GM21576 (cell line): ENCODE measurements around the gene PELI2.

Experiments
- ATAC-seq: cut with Tn5 transposase; IDR thresholded peaks from one replicate; pipeline ENCODE4 v1.9.1; 2021; ENCODE audit warnings: mild to moderate bottlenecking, moderate library complexity; ENCODE audit not compliant: unreplicated experiment

The PELI2 gene

GRCh38 chr14:56284641-56285040, 166.4 kb downstream of the PELI2 start:
- no peak for ATAC-seq

- ATAC-seq = no peak
Observed at GRCh38 chr14:56289155-56289554, 170.9 kb downstream of the PELI2 start.

GRCh38 chr14:56290195-56290594, 172.0 kb downstream of the PELI2 start:
- ATAC-seq = no peak

GRCh38 chr14:56292970-56293369, 174.8 kb downstream of the PELI2 start:
- no peak for ATAC-seq

- ATAC-seq = no peak
Observed at GRCh38 chr14:56293506-56293905, 175.3 kb downstream of the PELI2 start.

GRCh38 chr14:56294128-56294527, 175.9 kb downstream of the PELI2 start:
- ATAC-seq = no peak

- ATAC-seq = no peak
Observed at GRCh38 chr14:56295743-56296142, 177.5 kb downstream of the PELI2 start.

GRCh38 chr14:56297449-56297848, 179.2 kb downstream of the PELI2 start:
- ATAC-seq = no peak

GRCh38 chr14:56299306-56299984, 181.2 kb downstream of the PELI2 start:
- no peak for ATAC-seq

GRCh38 chr14:56300495-56300894, 182.3 kb downstream of the PELI2 start:
- ATAC-seq = no peak

GRCh38 chr14:56304456-56304855, 186.2 kb downstream of the PELI2 start:
- no peak for ATAC-seq

GRCh38 chr14:56309198-56309597, 191.0 kb downstream of the PELI2 start:
- no peak for ATAC-seq

- ATAC-seq = no peak
Observed at GRCh38 chr14:56310643-56311042, 192.4 kb downstream of the PELI2 start.

- ATAC-seq = no peak
Observed at GRCh38 chr14:56313789-56314188, 195.6 kb downstream of the PELI2 start.

GRCh38 chr14:56318393-56319115, 200.3 kb downstream of the PELI2 start:
- ATAC-seq = no peak

- ATAC-seq = no peak
Observed at GRCh38 chr14:56321861-56322260, 203.7 kb downstream of the PELI2 start.

- no peak for ATAC-seq
Observed at GRCh38 chr14:56322531-56322930, 204.3 kb downstream of the PELI2 start.

GRCh38 chr14:56324454-56324853, 206.2 kb downstream of the PELI2 start:
- no peak for ATAC-seq

GRCh38 chr14:56324856-56325699, 206.9 kb downstream of the PELI2 start:
- ATAC-seq = no peak

GRCh38 chr14:56328021-56328420, 209.8 kb downstream of the PELI2 start:
- ATAC-seq = no peak

GRCh38 chr14:56331592-56332216, 213.5 kb downstream of the PELI2 start:
- no peak for ATAC-seq
